GM19467 (cell line): ENCODE measurements around the gene GLTP.
"Not testable (repeated sequence)": the region's sequence is repeated elsewhere in the genome, so short reads cannot be mapped to it uniquely, and the experiment has no call there.

ENCODE experiments used
- ATAC-seq: cut with Tn5 transposase; IDR thresholded peaks from one replicate; pipeline ENCODE4 v1.9.1; 2021; ENCODE audit warnings: mild to moderate bottlenecking, moderate library complexity; ENCODE audit not compliant: unreplicated experiment

The GLTP gene

GRCh38 chr12:109879351-109880042 is 844 bp downstream of the GLTP start:
- ATAC-seq = no peak

- ATAC-seq = no peak
Measured at GRCh38 chr12:109878749-109879148, 1.6 kb downstream of the GLTP start.

GRCh38 chr12:109878247-109878625 is 2.1 kb downstream of the GLTP start:
- ATAC-seq = no peak

- no peak for ATAC-seq
Measured at GRCh38 chr12:109877504-109878246, 2.7 kb downstream of the GLTP start.

- ATAC-seq = no peak
Measured at GRCh38 chr12:109876406-109876805, 3.9 kb downstream of the GLTP start.

GRCh38 chr12:109875572-109876131 is 4.7 kb downstream of the GLTP start:
- no peak for ATAC-seq

- ATAC-seq = no peak
Measured at GRCh38 chr12:109873653-109874052, 6.7 kb downstream of the GLTP start.

GRCh38 chr12:109871668-109872314 is 8.6 kb downstream of the GLTP start:
- ATAC-seq = no peak

- ATAC-seq = no peak
Measured at GRCh38 chr12:109870648-109871047, 9.7 kb downstream of the GLTP start.

GRCh38 chr12:109868182-109869051 is 11.9 kb downstream of the GLTP start:
- ATAC-seq = no peak

- ATAC-seq = no peak
Measured at GRCh38 chr12:109864916-109865315, 15.4 kb downstream of the GLTP start.

GRCh38 chr12:109863847-109864712 is 16.3 kb downstream of the GLTP start:
- ATAC-seq = no peak

GRCh38 chr12:109862491-109862890 is 17.9 kb downstream of the GLTP start:
- ATAC-seq = not testable (repeated sequence)

GRCh38 chr12:109861689-109862314 is 18.5 kb downstream of the GLTP start:
- no peak for ATAC-seq

- no peak for ATAC-seq
Measured at GRCh38 chr12:109860977-109861376, 19.4 kb downstream of the GLTP start.

- ATAC-seq = no peak
Measured at GRCh38 chr12:109858764-109859163, 21.6 kb downstream of the GLTP start.

GRCh38 chr12:109857715-109858114 is 22.6 kb downstream of the GLTP start:
- ATAC-seq = no peak

GRCh38 chr12:109855377-109855776 is 25.0 kb downstream of the GLTP start:
- ATAC-seq = no peak

- not testable (repeated sequence) for ATAC-seq
Measured at GRCh38 chr12:109850518-109850917, 29.8 kb downstream of the GLTP start.
